Brain microvascular endothelial cell (primary cell): ENCODE data around the gene TFB1M.
A peak's percentile ranks its signal among the peaks of the same experiment; 100 is the strongest.
"Not testable (repeated sequence)": the region's sequence is repeated elsewhere in the genome, so short reads cannot be mapped to it uniquely, and the experiment has no call there.

Experiments used
- DNase-seq: peaks from one replicate; pipeline ENCODE4 v3.0.0-alpha.2; 2020
- H3K27ac ChIP-seq: fragments of 250-450 bp; sonication (Bioruptor Pico); 2 replicates; pipeline ENCODE4 v1.5.1; 2020; ENCODE audit warnings: mild to moderate bottlenecking, moderate library complexity
- H3K27me3 ChIP-seq: fragments of 250-450 bp; sonication (Bioruptor Pico); replicated peaks from 2 replicates; pipeline ENCODE4 v1.5.1; 2020; ENCODE audit warnings: mild to moderate bottlenecking
- H3K36me3 ChIP-seq: fragments of 250-450 bp; sonication (Bioruptor Pico); replicated peaks from 2 replicates; pipeline ENCODE4 v1.5.1; 2020; ENCODE audit warnings: mild to moderate bottlenecking
- H3K4me3 ChIP-seq: 2 replicates; pipeline ENCODE4 v1.5.1; 2011; ENCODE audit warnings: low read depth, mild to moderate bottlenecking, control low read depth, low read length, moderate library complexity
- CTCF ChIP-seq: IDR thresholded peaks from 2 replicates; pipeline ENCODE4 v1.5.1; 2011; ENCODE audit warnings: low read depth, mild to moderate bottlenecking, moderate library complexity, low read length, control low read depth, inconsistent platforms; ENCODE audit errors: missing control alignments
- in situ Hi-C: cut with HindIII; loops from 2 replicates; pipeline ENCODE4 v1.10.0; 2017; ENCODE audit warnings: low sequenced_read_pairs, low pct_ligation_motif_present

TFB1M gene

GRCh38 chr6:155314092-155314772 lies at the start of gene TFB1M:
Gene TFB1M (minus strand): TSS chr6:155314484. CDS start chr6:155314428, 56 bp downstream.
- DNase-seq: peak; percentile 97
- Histone ChIP-seq H3K27me3 (no peaks in the 10 kb centered on the region), H3K4me3 (peak within 1 kb of the TSS; percentile 96), H3K36me3 (peaks cover under 1% of the 10 kb centered on the region), H3K27ac (peak within 1 kb of the TSS; percentile 85)
- in situ Hi-C loops: no loop called here
- no peak for TF ChIP-seq CTCF

- in situ Hi-C loops, H3K4me3 ChIP-seq, H3K36me3 ChIP-seq, DNase-seq, H3K27me3 ChIP-seq, H3K27ac ChIP-seq: not testable (repeated sequence)
Measured at GRCh38 chr6:155364021-155364420, 49.7 kb upstream of the TFB1M start.

GRCh38 chr6:155362968-155363632 lies 48.8 kb upstream of the TFB1M start:
- H3K27ac ChIP-seq, H3K27me3 ChIP-seq, H3K36me3 ChIP-seq, DNase-seq, H3K4me3 ChIP-seq, in situ Hi-C loops: not testable (repeated sequence)

GRCh38 chr6:155354167-155354566 lies 39.9 kb upstream of the TFB1M start:
- Histone ChIP-seq H3K27ac (no peak overlapping the region), H3K36me3 (no peaks in the 10 kb centered on the region), H3K4me3 (no peak overlapping the region), H3K27me3 (no peaks in the 10 kb centered on the region)
- TF ChIP-seq CTCF: no peak
- in situ Hi-C loops: no loop called here
- no peak for DNase-seq

GRCh38 chr6:155352811-155353210 lies 38.5 kb upstream of the TFB1M start:
- H3K27ac ChIP-seq: no peak overlapping the region
- no peaks in the 10 kb centered on the region for H3K36me3 ChIP-seq
- no peak for TF ChIP-seq CTCF
- H3K27me3 ChIP-seq: no peaks in the 10 kb centered on the region
- peak; percentile 52 for DNase-seq
- in situ Hi-C loops: no loop called here
- no peak overlapping the region for H3K4me3 ChIP-seq

- in situ Hi-C loops: no loop called here
- H3K4me3 ChIP-seq: no peak overlapping the region
Measured at GRCh38 chr6:155352130-155352420, 37.8 kb upstream of the TFB1M start.

More at GRCh38 chr6:155352130-155352420, 37.8 kb upstream of the TFB1M start:
- Histone ChIP-seq H3K36me3 (no peaks in the 10 kb centered on the region), H3K27ac (no peak overlapping the region), H3K27me3 (no peaks in the 10 kb centered on the region)
- no peak for TF ChIP-seq CTCF
- no peak for DNase-seq
